HG03039 (cell line): ENCODE results near the gene AMBRA1.

Experiments used
- ATAC-seq: cut with Tn5 transposase; IDR thresholded peaks from one replicate; pipeline ENCODE4 v1.9.1; 2021; ENCODE audit warnings: mild to moderate bottlenecking, moderate library complexity; ENCODE audit not compliant: unreplicated experiment

The AMBRA1 gene

GRCh38 chr11:46356924-46357482 is 236.8 kb downstream of the AMBRA1 start:
- ATAC-seq = no peak

GRCh38 chr11:46353698-46354097 is 240.1 kb downstream of the AMBRA1 start:
- ATAC-seq = no peak

GRCh38 chr11:46352063-46352841 is 241.6 kb downstream of the AMBRA1 start:
- no peak for ATAC-seq

GRCh38 chr11:46351606-46352005 is 242.2 kb downstream of the AMBRA1 start:
- ATAC-seq = no peak

- ATAC-seq = no peak
Measured at GRCh38 chr11:46351148-46351547, 242.7 kb downstream of the AMBRA1 start.

- no peak for ATAC-seq
Measured at GRCh38 chr11:46350695-46351094, 243.1 kb downstream of the AMBRA1 start.

- no peak for ATAC-seq
Measured at GRCh38 chr11:46348566-46349401, 245.0 kb downstream of the AMBRA1 start.

- ATAC-seq = peak; percentile 3
Measured at GRCh38 chr11:46347637-46348311, 246.0 kb downstream of the AMBRA1 start.

- ATAC-seq = peak; percentile 74
Measured at GRCh38 chr11:46346886-46347636, 246.8 kb downstream of the AMBRA1 start, which contains the start of gene DGKZ. DGKZ (plus strand) TSS chr11:46347463; CDS start chr11:46347660, 197 bp downstream.
